SIG-M5 treated with dmso at 0.1 percent for 504 hours (cell line): ENCODE measurements around the gene AK5.
"Not testable (repeated sequence)": the region's sequence is repeated elsewhere in the genome, so short reads cannot be mapped to it uniquely, and the experiment has no call there.

Source experiments
- DNase-seq: peaks from one replicate; lab custom pipeline; 2025; ENCODE audit not compliant: unreplicated experiment; lab: John Stamatoyannopoulos, UW

The AK5 gene

DNA sequence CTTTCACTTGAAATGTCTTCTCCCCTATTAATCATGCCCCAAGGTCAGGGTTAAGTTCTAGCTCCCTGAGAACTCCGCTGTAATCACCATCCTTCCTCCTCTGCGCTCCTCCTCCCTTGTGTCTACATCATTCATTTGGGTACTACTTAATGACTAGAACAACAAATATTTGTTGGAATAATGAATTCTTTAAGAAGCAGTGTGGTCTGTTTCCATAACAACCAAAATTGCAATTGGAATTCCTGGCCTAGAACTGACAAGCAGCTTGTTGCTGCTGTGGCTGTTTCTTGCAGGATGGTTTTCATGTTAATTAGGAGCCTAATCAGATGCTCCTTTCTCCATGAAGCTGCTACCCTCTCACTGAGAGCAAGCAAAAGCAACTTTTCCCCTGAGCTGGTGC, 208.1 kb downstream of the AK5 start:
- no peak for DNase-seq

DNA sequence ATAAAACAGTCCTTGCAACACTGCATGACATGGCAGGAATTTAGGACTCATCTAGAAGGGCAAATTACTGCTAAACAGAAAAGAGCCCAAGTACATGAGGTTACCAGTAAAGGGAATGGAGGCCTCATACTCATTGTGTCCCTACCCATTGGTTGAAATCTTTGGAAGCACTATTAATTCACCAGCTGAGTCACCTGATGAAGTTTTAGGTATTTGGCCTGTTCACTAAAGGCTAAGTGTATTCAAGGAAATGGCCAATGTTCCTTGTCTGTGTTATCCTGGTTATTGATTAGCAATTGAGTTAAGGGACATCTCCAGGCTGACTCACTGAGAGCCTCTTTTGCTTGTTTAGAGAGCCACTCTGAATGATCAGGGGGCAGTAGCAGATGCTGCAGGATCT, 212.2 kb downstream of the AK5 start:
- DNase-seq = no peak

DNA sequence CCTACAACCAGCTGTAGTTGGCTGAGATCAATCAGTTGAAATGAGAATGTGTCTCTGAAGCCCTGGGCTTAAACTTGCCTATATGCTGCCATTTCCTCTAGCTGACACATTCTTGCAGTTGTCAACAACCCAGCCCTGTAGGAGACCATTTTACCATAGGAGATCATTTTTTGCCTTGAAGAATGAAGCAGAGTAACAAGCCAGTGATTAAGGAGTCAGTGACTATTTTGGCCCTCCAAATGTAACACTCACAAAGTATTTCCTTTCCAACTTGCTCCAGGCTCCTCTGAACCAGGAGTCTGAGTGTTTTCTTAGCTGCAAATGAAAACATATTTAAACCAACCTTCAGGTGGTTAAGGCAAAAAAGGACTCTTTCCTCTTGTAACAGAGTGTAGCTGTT, 217.1 kb downstream of the AK5 start:
- no peak for DNase-seq

DNA sequence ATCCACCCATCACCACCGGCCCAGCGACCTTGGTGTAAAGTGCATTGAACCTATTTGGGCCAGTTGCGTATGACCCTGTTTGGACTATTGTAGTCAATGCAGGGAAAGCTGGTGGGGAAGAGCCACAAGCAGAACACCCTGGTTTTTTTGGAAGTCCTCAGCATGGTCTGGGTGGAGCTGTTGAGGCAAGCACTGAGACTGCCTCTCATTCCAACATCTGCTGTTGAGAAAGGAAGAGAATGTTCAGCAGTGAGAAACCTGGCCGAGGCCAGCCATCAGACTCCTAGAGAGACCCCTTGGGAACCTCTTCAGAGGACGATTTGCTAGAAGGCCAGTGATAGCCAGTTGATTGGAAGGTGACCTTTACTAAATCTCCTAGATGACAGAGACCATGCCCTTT, 217.6 kb downstream of the AK5 start:
- DNase-seq = no peak

DNA sequence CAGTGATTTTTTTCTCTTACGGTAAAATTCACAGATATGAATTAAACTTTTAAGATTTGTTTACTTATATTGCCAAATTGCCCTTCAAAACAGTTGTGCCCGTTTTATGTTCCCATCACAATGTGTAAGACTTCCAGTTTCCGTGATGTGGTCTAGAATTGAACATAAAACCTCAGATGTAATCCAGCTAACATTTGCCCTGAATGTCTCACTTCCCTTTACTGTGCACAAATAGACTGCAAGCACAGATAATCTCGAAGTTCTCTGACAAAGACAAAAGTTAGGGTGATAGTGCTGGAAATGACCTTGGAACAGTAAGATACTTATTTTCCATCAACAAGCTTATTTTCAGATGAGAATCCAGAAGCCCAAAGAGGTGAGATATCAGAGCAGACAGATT, 223.2 kb downstream of the AK5 start:
- DNase-seq = peak; percentile 79

DNA sequence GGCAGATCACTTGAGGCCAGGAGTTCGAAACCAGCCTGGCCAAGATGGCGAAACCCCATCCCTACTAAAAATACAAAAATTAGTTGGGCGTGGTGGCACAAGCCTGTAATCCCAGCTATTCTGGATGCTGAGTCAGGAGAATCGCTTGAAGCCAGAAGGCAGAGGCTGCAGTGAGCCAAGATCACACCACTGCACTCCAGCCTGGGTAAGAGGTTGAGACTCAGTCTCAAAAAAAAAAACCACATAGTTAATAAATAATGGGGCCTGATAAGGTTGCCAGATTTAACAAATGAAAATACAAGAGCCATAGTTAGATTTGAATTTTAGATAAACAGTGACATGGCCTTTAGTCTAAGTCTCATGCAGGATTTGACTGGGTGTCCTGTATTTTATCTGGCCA, 225.0 kb downstream of the AK5 start:
- DNase-seq = no peak

DNA sequence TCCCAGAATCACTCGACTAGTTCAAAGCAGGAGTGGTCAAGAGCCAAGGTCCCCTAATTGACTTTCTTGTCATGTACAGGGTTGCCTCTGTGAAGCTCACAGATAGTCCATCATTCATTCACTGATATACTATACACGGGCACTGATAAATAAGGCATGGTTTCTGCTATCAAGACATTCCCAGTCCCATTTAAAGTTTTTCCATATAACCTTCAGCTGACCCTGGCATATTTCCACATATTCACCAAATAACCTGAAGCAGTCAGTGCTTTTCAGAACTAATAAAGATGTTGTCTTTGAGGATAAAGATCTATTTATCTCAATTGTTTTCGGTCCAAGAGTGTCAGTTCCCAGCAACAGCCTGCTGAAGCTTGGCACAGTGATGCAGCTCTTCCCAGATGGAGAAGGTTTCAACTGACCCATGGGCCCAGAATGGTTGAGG, 227.3 kb downstream of the AK5 start:
- no peak for DNase-seq

DNA sequence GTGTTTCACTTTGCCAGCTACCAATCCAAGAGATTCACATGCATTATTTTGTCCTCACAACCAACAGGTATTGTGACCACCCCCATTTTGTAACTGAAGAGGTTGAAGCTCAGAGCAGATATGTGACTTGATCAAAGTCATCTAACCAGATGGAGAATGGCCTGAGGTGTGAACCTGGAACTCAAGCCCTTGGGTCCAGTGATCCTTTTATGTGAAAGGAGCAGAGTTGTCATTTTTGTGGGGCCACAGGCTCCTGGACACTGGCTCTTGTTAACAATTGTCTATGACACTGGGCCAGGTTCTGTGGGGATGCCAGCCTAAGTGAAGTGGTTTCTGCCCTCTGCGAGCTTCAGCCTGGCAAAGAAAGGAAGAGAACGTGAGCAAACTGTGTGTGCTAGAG, 228.1 kb downstream of the AK5 start:
- no peak for DNase-seq

DNA sequence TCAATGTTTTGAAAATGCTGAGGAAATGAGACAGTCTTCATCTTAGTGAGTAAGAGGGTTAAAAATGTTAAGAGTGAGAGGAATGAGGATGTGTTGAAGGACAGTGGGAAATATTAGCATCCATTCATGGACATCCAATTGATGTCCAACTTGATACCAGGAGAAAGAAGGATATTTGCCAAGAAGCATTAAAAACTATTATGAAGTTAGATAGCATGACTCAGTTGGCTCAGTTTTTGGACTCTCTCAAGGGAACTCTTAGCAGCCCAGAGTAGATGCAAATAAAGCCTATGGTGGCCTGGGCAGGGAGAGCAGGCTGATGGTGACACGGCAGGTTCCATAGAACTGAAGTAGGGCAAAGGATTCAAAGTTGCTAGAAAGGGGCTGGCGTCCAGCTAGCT, 229.6 kb downstream of the AK5 start:
- no peak for DNase-seq

DNA sequence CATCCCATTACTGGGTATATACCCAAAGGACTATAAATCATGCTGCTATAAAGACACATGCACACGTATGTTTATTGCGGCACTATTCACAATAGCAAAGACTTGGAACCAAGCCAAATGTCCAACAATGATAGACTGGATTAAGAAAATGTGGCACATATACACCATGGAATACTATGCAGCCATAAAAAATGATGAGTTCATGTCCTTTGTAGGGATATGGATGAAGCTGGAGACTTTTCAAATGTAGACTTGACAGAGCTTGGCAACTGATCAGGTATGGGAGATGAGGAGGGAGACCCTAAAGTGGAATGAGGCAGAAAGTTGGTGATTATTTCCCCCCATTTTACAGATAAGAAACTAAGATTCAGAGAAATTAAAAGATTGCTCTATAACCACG, 230.8 kb downstream of the AK5 start:
- not testable (repeated sequence) for DNase-seq

DNA sequence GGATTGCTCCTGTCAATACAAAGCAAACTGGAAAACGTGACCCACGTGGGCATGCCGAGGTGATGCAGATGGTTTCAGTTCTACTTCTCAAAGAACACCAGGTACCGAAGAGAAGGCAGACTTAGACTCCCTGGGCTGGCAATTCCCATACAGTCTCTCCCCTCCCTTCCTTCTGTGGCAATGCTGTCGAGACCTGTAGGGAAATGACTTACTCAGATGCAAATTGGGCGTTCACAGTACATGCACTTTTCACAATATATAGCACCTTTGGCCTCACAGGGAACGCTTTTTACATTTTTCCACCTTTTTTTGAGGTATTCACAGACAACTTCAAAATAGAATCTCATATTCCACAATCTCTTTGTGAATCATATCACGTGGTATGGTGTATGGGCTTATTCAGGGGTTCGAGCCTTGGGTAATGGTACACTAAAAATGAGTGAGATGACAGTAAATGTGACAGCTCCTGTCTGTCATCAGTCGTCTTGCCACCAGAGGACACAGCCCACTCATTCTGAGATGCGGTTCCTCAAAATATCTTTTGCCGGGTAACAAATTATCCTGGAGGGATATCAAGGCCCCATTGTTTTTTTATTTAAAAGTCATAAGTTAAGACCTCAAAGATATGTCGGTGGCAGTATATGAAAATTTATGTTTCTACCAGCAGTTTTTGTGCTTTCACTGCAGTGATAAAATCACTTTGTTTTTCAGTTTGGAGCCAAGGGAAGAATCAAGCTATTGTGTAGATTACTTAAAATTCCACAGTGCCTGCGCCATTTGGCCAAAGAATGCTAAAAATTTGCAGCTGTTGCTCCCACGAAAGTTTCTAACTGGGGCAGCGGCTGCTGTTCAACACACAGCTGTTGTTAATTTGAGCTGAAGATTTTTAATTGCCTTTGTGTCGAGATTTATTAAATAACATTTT, 232.3 kb downstream of the AK5 start:
- DNase-seq = no peak

DNA sequence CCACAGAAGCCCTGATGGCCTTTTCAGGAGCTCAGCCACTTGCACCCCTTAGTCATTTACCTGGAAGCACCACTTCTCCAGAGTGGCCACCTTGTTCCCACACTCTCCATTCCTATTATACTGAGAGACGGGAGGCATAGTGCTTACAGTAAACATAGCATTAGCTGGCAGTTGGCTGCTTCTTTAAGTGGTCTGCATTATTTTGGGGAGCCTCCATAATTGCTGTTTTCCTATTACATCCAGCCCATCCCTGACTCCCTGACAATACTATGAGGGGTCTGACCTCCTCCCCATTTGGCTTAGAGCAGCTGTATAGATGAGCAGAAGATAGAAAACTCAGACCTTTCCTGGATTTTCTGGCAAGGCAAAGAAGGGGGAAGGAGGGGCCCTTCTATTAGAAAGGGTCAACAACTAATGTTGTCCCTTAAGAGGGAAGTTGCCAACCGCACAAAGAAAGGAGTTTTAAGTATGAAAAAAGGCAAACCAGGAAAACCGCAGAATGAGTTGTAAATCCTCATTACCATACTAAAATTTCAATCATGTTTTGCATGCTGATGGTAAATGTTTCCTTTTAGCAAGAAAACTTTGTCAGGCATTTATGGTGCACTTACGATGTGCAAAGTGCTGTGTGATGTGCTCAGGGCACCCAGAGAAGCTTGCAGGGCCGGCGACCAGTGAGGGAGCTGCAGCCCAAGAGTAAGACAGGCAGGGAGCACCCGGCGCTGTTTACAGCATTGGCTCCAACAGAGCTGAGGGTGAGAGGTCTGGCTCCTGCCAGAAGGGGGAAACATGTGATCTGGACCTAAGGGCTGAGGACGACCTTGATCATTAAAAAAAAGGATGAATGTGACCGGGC, 233.3 kb downstream of the AK5 start:
- DNase-seq = no peak

DNA sequence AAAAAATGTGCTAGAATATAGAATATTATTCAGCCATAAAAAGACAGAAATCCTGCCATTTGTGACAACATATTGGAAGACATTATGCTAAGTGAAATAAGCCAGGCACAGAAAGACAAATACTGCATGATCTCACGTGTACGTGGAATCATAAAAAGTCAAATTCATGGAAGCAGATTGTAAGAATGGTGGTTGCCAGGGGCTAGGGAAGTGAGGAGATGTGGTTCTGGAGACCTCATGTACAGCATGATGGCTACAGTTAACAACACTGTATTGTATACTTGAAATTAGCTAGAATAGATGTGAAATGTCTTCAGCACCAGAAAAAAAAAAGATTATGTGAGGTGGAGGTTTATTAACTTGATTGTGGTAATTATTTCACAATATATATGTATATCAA, 234.3 kb downstream of the AK5 start:
- no peak for DNase-seq

DNA sequence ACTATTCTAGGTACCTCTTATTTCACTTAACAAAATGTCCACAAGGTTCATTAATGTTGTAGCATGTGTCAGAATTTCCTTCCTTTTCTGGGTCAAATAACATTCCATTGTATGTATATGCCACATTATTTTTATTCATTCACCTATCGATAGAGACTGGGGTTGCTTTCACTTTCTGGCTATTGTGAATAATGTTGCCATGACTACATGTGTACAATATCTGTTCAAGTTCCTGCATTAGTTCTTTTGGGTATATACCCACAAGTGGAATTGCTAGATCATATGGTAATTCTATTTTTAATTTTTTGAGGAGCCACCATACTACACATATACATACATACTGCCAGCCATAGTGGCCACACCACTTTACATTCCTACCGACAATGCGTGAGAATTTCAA, 242.2 kb downstream of the AK5 start:
- DNase-seq = no peak

DNA sequence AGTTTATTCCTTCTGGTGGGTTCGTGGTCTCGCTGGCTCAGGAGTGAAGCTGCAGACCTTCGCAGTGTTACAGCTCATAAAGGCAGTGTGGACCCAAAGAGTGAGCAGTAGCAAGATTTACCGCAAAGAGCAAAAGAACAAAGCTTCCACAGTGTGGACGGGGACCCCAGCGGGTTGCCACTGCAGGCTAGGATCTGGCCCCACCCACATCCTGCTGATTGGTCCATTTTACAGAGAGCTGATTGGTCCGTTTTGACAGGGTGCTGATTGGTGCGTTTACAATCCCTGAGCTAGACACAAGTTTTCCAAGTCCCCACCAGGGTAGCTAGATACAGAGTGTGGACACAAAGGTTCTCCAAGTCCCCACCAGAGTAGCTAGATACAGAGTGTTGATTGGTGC, 249.3 kb downstream of the AK5 start:
- not testable (repeated sequence) for DNase-seq

DNA sequence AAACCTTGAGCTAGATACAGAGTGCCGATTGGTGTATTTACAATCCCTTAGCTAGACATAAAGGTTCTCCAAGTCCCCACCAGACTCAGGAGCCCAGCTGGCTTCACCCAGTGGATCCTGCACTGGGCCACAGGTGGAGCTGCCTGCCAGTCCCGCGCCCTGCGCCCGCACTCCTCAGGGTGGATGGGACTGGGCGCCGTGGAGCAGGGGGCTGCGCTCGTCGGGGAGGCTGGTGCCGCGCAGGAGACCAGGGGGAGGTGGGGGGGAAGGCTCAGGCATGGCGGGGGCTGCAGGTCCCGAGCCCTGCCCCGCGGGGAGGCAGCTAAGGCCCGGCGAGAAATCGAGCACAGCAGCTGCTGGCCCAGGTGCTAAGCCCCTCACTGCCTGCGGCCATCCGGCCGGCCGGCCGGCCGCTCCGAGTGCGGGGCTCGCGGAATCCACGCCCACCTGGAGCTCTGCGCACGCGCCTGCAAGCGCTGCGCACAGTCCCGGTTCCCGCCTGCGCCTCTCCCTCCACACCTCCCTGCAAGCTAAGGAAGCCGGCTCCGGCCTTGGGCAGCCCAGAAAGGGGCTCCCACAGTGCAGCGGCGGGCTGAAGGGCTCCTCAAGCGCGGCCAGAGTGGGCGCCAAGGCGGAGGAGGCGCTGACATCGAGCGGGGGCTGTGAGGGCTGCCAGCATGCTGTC, 249.9 kb downstream of the AK5 start:
- not testable (repeated sequence) for DNase-seq

DNA sequence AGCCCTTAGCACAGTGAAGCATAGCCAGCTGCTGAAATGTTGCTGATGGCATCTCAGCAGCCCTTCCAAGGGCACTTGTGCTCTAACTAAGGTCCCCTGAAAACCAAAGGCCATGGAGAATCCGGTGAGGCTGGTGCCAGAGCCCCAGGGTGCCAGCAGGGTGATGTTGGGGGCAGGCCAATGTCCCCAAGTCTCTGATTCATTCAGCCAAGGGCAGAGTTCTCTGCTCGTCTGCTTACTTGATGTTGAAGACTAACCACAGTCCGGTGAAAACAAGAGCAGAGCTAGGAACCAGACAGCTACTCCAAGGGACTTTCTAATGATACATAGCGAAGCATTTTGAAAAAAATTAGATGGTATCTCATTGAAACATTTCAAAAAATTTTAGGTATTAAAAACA, 250.8 kb downstream of the AK5 start:
- no peak for DNase-seq

DNA sequence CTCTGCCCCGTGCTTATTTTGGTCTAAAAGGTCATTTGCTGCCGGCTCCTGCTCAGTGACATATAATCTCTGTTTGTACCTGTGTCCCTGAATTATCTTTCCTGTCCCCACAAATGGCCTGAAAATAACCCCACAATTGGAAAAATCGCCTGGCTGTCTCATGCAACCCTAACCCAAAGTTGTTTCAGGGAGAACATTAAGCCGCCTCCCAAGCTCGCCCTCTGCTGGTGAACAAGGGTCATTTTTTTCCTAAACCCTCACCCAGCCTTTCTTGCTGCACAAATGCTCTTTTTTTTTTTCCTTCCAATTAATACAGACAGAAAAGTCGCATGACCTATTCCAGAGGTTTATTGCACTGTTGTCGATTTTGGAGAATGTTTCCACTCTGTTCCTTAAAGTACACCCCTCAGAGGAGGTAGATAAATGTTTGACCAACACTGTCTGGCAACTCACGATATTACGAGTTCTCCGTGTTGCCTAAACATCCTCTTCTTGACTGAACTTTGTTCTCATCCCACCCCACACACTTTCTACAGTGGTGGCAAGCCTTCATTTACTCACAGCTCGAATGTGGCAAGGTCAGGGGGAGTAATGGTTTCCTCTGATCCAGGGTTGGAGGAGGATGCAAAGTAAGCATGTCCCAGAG, 252.0 kb downstream of the AK5 start:
- DNase-seq = peak; percentile 66

DNA sequence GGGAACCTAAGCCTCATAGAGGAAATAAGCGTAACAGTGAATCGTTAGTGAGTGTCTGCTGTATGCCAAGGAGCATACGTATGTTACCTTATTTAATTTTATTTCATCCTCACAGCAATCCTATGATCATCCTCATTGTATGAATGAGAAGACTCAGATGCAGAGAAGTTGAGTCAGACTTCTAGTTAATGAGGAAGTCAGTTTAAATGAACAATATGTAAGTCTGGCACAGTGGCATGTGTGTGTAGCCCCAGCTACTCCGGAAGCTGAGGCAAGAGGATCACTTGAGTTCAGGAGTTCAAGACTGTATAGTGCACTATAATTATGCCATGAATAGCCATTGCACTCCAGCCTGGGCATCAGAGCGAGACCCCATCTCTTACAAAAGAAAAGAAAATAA, 252.6 kb downstream of the AK5 start:
- peak; percentile 60 for DNase-seq

DNA sequence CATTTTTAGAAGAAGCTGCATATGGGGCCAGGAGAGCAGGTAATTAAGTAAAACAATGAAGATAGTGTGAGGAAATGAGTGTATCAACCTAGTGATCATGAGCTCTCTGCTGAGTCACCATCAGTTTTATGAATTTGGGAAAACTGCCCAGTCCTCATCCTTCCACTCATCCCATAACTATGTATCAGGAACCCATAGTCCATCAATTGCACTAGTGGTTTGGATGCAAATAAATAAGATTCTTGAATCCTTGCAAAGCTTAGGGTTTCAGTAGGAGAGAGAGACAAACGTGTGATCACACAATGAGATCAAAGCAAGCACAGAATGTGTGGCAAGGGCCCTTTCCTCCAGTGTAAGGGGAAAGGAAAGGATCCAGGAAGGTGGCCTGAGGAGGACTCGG, 255.0 kb downstream of the AK5 start:
- no peak for DNase-seq

DNA sequence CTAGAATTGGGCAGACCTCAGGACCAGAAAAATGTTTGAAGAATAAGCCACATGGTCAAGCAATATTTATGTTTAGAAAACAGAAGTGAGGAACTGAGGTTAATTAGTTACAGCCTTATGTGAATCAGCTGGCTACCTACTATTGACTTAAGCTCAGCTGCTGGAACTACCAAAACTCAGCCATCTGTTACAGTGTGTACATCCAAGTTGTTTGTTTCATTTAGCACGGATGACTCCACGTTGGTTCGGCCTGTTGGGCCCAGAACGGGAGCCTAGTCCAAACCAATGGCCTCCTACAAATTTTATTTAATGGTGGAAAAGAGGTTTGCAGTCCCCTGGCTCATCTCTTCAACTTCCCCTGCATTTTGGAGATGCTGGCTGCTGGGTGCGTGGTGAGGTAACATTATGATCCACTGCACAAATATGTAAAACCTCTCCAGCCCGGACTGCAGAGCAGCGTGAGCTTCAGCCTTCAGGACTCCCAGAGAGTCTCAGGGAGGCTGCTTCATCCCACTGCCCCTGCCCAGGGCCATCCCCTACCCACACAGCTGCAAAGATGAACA, 257.2 kb downstream of the AK5 start:
- no peak for DNase-seq
